Measurements from ENCODE around the gene IL16. TPM values are rescaled to one million over a fixed set of nuclear protein-coding genes. Genes with fewer than 3 reads are reported as not detected.

Gene IL16
- polyA plus RNA-seq, 1 donor from 2014 or later = not detected

DNA sequence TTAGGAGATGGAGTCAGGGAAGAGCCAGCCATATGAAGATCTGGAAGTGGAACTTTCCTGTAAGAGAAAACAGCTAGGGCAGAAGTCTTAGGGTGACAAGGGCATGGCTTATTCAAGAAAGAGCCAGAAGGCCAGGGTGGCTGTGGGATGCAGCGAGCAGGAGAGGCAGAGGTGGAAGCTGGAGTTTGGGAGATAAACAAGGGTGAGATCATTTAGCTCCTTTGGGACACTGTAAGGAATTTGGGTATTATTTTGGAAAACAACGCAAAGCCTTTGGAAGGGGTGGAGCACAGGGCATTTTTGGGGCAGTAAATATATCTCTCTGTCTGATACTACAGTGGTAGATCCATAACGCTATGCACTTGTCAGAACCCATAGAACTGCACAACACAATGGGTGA lies 5.0 kb upstream of the IL16 start:
- Histone ChIP-seq H3K4me2 (ENCODE audit: low read length) (no peak overlapping the region), H3K36me3 (ENCODE audit: insufficient read depth, low read length) (no peaks in the 10 kb centered on the region), H3K9me3 (ENCODE audit: low read length) (no peaks in the 10 kb centered on the region), H3F3A (ENCODE audit: insufficient read depth, low read length, poor library complexity, severe bottlenecking) (no peaks in the 10 kb centered on the region), H3K9me2 (ENCODE audit: insufficient read depth, low read length) (no peaks in the 10 kb centered on the region), H3K79me2 (replicated peaks; ENCODE audit: insufficient read depth, low read length) (no peaks in the 10 kb centered on the region), H3K27me3 (ENCODE audit: insufficient read depth, low read depth, low read length) (no peaks in the 10 kb centered on the region), H3K4me3 (ENCODE audit: low read length) (no peak overlapping the region), H3K27ac (ENCODE audit: low read length) (no peak overlapping the region), H2AFZ (ENCODE audit: low read depth, low read length) (no peak overlapping the region), H4K20me1 (ENCODE audit: insufficient read depth) (no peaks in the 10 kb centered on the region), H3K9ac (ENCODE audit: low read length) (no peak overlapping the region)
- TF ChIP-seq POLR2AphosphoS5 (IDR thresholded peaks at IDR 0.05) = no peak
- no peak for TF ChIP-seq EZH2 (IDR thresholded peaks at IDR 0.05; ENCODE audit: borderline replicate concordance, insufficient read depth, low read length, poor library complexity, severe bottlenecking)
- TF ChIP-seq, protein P1, sequence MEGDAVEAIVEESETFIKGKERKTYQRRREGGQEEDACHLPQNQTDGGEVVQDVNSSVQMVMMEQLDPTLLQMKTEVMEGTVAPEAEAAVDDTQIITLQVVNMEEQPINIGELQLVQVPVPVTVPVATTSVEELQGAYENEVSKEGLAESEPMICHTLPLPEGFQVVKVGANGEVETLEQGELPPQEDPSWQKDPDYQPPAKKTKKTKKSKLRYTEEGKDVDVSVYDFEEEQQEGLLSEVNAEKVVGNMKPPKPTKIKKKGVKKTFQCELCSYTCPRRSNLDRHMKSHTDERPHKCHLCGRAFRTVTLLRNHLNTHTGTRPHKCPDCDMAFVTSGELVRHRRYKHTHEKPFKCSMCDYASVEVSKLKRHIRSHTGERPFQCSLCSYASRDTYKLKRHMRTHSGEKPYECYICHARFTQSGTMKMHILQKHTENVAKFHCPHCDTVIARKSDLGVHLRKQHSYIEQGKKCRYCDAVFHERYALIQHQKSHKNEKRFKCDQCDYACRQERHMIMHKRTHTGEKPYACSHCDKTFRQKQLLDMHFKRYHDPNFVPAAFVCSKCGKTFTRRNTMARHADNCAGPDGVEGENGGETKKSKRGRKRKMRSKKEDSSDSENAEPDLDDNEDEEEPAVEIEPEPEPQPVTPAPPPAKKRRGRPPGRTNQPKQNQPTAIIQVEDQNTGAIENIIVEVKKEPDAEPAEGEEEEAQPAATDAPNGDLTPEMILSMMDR (IDR thresholded peaks at IDR 0.05; ENCODE audit: poor library complexity, severe bottlenecking) = no peak

DNA sequence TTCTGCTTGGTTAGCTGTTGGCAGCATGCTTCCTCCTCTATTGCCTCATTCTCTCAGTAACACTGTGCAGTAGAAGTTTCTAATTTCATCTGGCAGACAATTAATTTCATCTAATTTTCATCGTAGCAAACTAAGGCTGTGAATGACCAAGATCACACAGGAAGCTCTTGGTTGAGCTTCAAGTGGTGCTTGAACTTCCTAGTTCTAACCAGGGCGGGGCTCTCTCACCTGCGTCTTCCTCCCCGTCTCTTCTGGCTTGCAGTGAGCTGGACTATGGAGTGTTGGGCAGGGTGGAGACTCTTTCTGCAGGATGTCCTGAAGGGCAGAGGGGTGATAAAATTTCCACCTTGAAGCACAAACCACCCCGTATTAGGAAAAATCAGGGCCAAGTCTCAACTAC lies 2.0 kb upstream of the IL16 start:
- Histone ChIP-seq H3K4me3 (ENCODE audit: low read length) (no peak overlapping the region), H3K27me3 (ENCODE audit: insufficient read depth, low read depth, low read length) (no peaks in the 10 kb centered on the region), H3F3A (ENCODE audit: insufficient read depth, low read length, poor library complexity, severe bottlenecking) (no peaks in the 10 kb centered on the region), H2AFZ (ENCODE audit: low read depth, low read length) (no peak overlapping the region), H3K79me2 (replicated peaks; ENCODE audit: insufficient read depth, low read length) (no peaks in the 10 kb centered on the region), H3K27ac (ENCODE audit: low read length) (no peak overlapping the region), H3K4me2 (ENCODE audit: low read length) (no peak overlapping the region), H3K9ac (ENCODE audit: low read length) (no peak overlapping the region), H3K9me3 (ENCODE audit: low read length) (no peaks in the 10 kb centered on the region), H3K36me3 (ENCODE audit: insufficient read depth, low read length) (no peaks in the 10 kb centered on the region), H4K20me1 (ENCODE audit: insufficient read depth) (no peaks in the 10 kb centered on the region), H3K9me2 (ENCODE audit: insufficient read depth, low read length) (no peaks in the 10 kb centered on the region)
- TF ChIP-seq EZH2 (IDR thresholded peaks at IDR 0.05; ENCODE audit: borderline replicate concordance, insufficient read depth, low read length, poor library complexity, severe bottlenecking) (no peak), EP300 (conservative IDR thresholded peaks at IDR 0.05; ENCODE audit: poor library complexity, severe bottlenecking) (no peak), POLR2AphosphoS5 (IDR thresholded peaks at IDR 0.05) (no peak), TAF1 (IDR thresholded peaks at IDR 0.05; ENCODE audit: low read depth) (no peak), SMC3 (conservative IDR thresholded peaks at IDR 0.05; ENCODE audit: poor library complexity) (no peak), MXI1 (conservative IDR thresholded peaks at IDR 0.05; ENCODE audit: poor library complexity, severe bottlenecking) (no peak), RAD21 (conservative IDR thresholded peaks at IDR 0.05) (no peak)
- TF ChIP-seq, protein P1 (IDR thresholded peaks at IDR 0.05; ENCODE audit: poor library complexity, severe bottlenecking) = no peak
- TF ChIP-seq, protein P2, sequence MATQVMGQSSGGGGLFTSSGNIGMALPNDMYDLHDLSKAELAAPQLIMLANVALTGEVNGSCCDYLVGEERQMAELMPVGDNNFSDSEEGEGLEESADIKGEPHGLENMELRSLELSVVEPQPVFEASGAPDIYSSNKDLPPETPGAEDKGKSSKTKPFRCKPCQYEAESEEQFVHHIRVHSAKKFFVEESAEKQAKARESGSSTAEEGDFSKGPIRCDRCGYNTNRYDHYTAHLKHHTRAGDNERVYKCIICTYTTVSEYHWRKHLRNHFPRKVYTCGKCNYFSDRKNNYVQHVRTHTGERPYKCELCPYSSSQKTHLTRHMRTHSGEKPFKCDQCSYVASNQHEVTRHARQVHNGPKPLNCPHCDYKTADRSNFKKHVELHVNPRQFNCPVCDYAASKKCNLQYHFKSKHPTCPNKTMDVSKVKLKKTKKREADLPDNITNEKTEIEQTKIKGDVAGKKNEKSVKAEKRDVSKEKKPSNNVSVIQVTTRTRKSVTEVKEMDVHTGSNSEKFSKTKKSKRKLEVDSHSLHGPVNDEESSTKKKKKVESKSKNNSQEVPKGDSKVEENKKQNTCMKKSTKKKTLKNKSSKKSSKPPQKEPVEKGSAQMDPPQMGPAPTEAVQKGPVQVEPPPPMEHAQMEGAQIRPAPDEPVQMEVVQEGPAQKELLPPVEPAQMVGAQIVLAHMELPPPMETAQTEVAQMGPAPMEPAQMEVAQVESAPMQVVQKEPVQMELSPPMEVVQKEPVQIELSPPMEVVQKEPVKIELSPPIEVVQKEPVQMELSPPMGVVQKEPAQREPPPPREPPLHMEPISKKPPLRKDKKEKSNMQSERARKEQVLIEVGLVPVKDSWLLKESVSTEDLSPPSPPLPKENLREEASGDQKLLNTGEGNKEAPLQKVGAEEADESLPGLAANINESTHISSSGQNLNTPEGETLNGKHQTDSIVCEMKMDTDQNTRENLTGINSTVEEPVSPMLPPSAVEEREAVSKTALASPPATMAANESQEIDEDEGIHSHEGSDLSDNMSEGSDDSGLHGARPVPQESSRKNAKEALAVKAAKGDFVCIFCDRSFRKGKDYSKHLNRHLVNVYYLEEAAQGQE (IDR thresholded peaks at IDR 0.05; ENCODE audit: borderline replicate concordance) = no peak

All from neural cell (in vitro differentiated cells).